ACC112 (cell line): ENCODE measurements around the gene SF3B1.
A peak's percentile ranks its signal among the peaks of the same experiment; 100 is the strongest.
"Not testable (repeated sequence)": the region's sequence is repeated elsewhere in the genome, so short reads cannot be mapped to it uniquely, and the experiment has no call there.

Source experiments
- H2AFZ ChIP-seq: fragments of 200-600 bp; sonication (generic); one replicate; pipeline ENCODE4 v1.6.0; 2017; ENCODE audit warnings: antibody characterized with exemption, low read length; ENCODE audit not compliant: unreplicated experiment
- H3K27ac ChIP-seq: fragments of 200-600 bp; sonication (generic); 2 replicates; pipeline ENCODE4 v1.5.1; 2014; ENCODE audit warnings: low read depth, mild to moderate bottlenecking, antibody characterized with exemption, low read length, moderate library complexity
- H3K27me3 ChIP-seq: fragments of 200-600 bp; sonication (generic); 2 replicates; pipeline ENCODE4 v1.6.1; 2014; ENCODE audit warnings: mild to moderate bottlenecking, antibody characterized with exemption, low read length, moderate library complexity, mixed read lengths; ENCODE audit not compliant: insufficient read depth
- H3K36me3 ChIP-seq: fragments of 200-600 bp; sonication (generic); 2 replicates; pipeline ENCODE4 v1.6.1; 2016; ENCODE audit warnings: mild to moderate bottlenecking, antibody characterized with exemption, low read length, moderate library complexity, mixed read lengths; ENCODE audit not compliant: insufficient read depth
- H3K4me1 ChIP-seq: fragments of 200-600 bp; sonication (generic); one replicate; pipeline ENCODE4 v1.6.1; 2016; ENCODE audit warnings: low read length, mixed read lengths; ENCODE audit not compliant: insufficient read depth, unreplicated experiment, control insufficient read depth
- H3K4me3 ChIP-seq: fragments of 200-600 bp; sonication (generic); 2 replicates; pipeline ENCODE4 v1.5.1; 2014; ENCODE audit warnings: mild to moderate bottlenecking, low read depth, low read length
- H3K79me2 ChIP-seq: fragments of 200-600 bp; sonication (generic); one replicate; pipeline ENCODE4 v1.6.0; 2016; ENCODE audit warnings: low read length; ENCODE audit not compliant: control insufficient read depth, unreplicated experiment, insufficient read depth

The SF3B1 gene

GRCh38 chr2:197433780-197434438, 919 bp downstream of the SF3B1 start:
- no peaks in the 10 kb centered on the region for H3K27me3 ChIP-seq
- peaks cover 63% of the 10 kb centered on the region for H3K79me2 ChIP-seq
- H2AFZ ChIP-seq: peak overlapping the region; percentile 95
- H3K4me1 ChIP-seq: peaks cover 26% of the 10 kb centered on the region
- H3K36me3 ChIP-seq: no peaks in the 10 kb centered on the region
- H3K27ac ChIP-seq: peak overlapping the region; percentile 80; the same call in 1 of the 2 replicates
- H3K4me3 ChIP-seq: peak overlapping the region; percentile 92

GRCh38 chr2:197432527-197432926, 2.3 kb downstream of the SF3B1 start:
- H3K36me3 ChIP-seq, H3K27ac ChIP-seq, H3K27me3 ChIP-seq, H2AFZ ChIP-seq: not testable (repeated sequence)
- Histone ChIP-seq H3K4me1 (peaks cover 26% of the 10 kb centered on the region), H3K4me3 (peak overlapping the region; percentile 92), H3K79me2 (peaks cover 77% of the 10 kb centered on the region)

- H3K27ac ChIP-seq: no peak overlapping the region
- peaks cover 84% of the 10 kb centered on the region for H3K79me2 ChIP-seq
- H3K4me1 ChIP-seq: peaks cover 31% of the 10 kb centered on the region
- no peak overlapping the region for H2AFZ ChIP-seq
- H3K27me3 ChIP-seq: no peaks in the 10 kb centered on the region
- no peaks in the 10 kb centered on the region for H3K36me3 ChIP-seq
- peak overlapping the region; percentile 43 for H3K4me3 ChIP-seq
Measured at GRCh38 chr2:197431858-197432257, 3.0 kb downstream of the SF3B1 start.

DNA sequence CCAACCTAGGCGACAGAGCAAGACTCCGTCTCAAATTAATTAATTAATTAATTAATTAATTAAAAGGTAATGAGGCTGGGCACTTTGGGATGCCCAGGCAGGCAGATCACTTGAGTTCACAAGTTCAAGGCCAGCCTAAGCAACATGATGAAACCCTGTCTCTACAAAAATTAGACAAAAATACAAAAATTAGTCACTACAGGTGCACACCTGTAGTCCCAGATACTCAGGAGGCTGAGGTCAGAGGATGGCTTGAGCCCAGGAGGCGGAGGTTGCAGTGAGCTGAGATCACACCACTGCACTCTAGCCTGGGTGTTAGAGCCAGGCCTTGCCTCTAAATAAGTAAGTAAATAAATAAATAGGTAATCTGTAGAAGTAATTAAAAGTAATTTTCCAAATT, 6.8 kb downstream of the SF3B1 start:
- Histone ChIP-seq H3K36me3 (no peaks in the 10 kb centered on the region), H3K4me1 (peaks cover 28% of the 10 kb centered on the region), H3K27ac (no peak overlapping the region), H3K4me3 (no peak overlapping the region), H3K79me2 (peaks cover 99% of the 10 kb centered on the region), H3K27me3 (no peaks in the 10 kb centered on the region), H2AFZ (no peak overlapping the region)

DNA sequence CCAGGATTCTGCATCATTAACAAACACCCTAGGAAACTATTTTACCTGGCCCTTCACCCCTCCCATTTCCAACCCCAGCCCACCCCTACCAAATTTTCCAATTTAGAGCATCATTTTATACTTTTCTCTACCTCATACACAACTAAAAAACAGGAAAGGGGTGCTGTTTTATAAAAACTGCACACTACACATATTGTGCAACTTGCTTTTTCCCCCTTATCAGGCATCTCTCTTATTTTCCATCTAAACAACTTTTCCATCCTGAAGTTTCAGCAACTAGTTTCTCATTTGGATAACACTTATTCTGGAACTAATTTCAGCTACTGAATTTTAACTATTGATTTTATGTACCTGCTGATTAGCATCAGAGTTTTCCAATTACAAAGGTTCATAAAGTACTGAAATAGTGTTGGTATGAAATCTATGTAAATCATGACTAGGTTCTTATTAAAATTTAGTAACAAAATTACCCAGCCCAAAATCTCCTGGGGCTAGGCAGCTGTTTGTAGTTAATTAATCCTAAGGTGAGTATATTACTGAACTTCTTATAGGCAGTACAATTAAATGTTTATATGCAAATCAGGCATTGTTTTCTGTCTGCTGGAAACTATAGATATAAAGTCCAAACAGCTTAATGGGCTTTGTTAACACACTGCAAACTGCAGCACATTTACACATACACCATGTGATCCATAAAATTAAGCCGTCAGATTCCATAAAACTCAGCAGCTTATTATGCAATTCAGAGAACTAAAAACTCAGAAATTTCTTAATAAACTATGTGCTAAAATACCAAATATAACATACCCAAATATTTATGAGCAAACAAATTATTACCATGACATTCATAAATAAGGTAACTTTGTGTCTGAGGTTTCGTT, 7.9 kb downstream of the SF3B1 start:
- H3K27me3 ChIP-seq: no peaks in the 10 kb centered on the region
- H3K79me2 ChIP-seq: peaks cover 98% of the 10 kb centered on the region
- H3K4me1 ChIP-seq: peaks cover 20% of the 10 kb centered on the region
- no peak overlapping the region for H2AFZ ChIP-seq
- H3K4me3 ChIP-seq: no peak overlapping the region
- no peaks in the 10 kb centered on the region for H3K36me3 ChIP-seq
- H3K27ac ChIP-seq: no peak overlapping the region

- Histone ChIP-seq H3K36me3 (no peaks in the 10 kb centered on the region), H3K4me1 (peaks cover 12% of the 10 kb centered on the region), H3K27ac (no peak overlapping the region), H3K79me2 (peaks cover 90% of the 10 kb centered on the region), H2AFZ (no peak overlapping the region), H3K27me3 (no peaks in the 10 kb centered on the region), H3K4me3 (no peak overlapping the region)
Measured at GRCh38 chr2:197425550-197425949, 9.3 kb downstream of the SF3B1 start.

DNA sequence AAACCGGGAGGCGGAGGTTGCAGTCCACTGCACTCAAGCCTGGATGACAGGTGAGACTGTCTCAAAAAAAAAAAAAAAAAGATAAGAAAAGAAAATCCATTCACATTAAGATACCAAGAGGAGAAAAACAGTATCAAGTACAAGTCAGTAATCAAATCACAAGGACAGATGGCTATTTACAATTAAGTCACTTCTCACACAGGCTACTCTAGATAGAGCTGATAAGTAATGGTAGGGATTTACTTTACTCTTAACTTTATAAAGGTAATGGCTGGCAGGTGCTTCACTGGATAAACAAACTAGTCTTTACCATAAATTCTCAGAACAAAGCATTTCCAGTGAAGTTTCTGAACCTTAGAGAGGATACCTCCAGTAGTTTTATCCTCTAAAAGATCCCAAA, 11.5 kb downstream of the SF3B1 start:
- H3K36me3 ChIP-seq: peaks cover 16% of the 10 kb centered on the region
- no peak overlapping the region for H3K27ac ChIP-seq
- no peak overlapping the region for H3K4me3 ChIP-seq
- H3K79me2 ChIP-seq: peaks cover 75% of the 10 kb centered on the region
- no peak overlapping the region for H2AFZ ChIP-seq
- H3K4me1 ChIP-seq: peaks cover 12% of the 10 kb centered on the region
- H3K27me3 ChIP-seq: no peaks in the 10 kb centered on the region

- H3K36me3 ChIP-seq: peaks cover 42% of the 10 kb centered on the region
- H3K27ac ChIP-seq: no peak overlapping the region
- H3K4me1 ChIP-seq: peaks cover 4% of the 10 kb centered on the region
- H2AFZ ChIP-seq: no peak overlapping the region
- H3K79me2 ChIP-seq: peaks cover 49% of the 10 kb centered on the region
- H3K4me3 ChIP-seq: no peak overlapping the region
- H3K27me3 ChIP-seq: no peaks in the 10 kb centered on the region
Measured at GRCh38 chr2:197419438-197419837, 15.4 kb downstream of the SF3B1 start.

DNA sequence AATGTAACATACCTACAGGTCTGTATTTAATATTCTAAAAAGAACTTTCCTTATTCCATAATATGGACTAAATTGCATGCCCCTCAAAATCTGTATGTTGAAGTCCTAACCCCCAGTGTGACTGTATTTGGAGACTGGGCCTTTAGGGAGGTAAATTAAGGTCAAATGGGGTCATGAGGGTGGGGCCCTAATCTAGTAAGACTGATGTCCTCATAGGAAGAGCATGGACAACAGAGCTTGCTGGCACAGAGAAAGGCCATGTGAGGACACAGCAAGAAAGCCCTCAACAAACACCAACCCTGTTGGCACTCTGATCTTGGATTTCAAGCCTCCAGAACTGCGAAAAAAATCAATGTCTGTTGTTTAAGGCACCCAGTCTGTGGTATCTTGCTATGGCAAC, 18.6 kb downstream of the SF3B1 start:
- H3K4me3 ChIP-seq: no peak overlapping the region
- H3K27ac ChIP-seq: no peak overlapping the region
- H3K36me3 ChIP-seq: peaks cover 48% of the 10 kb centered on the region
- no peaks in the 10 kb centered on the region for H3K4me1 ChIP-seq
- no peak overlapping the region for H2AFZ ChIP-seq
- H3K79me2 ChIP-seq: peaks cover 28% of the 10 kb centered on the region
- no peaks in the 10 kb centered on the region for H3K27me3 ChIP-seq

- Histone ChIP-seq H3K27me3 (no peaks in the 10 kb centered on the region), H3K27ac (no peak overlapping the region), H3K4me3 (no peak overlapping the region), H3K4me1 (no peaks in the 10 kb centered on the region), H3K36me3 (peaks cover 55% of the 10 kb centered on the region), H3K79me2 (peaks cover 32% of the 10 kb centered on the region), H2AFZ (no peak overlapping the region)
Measured at GRCh38 chr2:197414515-197414914, 20.3 kb downstream of the SF3B1 start.

DNA sequence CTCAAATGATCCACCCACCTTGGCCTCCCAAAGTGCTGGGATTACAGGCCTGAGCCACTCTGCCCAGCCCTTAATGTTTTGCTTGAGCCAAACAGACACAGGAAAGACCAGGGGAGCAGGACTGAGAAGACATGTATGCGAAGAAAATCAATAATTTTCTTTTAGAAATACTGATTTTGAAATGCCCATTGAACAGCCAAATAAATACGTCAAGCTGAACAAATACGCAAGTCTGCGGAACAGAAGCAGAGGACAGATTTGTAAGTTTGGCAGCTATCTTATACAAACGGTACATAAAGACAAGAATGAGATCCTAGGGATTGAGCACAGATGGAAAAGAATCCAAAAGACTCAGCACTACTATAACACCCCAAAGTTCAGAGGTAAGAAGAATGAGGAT, 20.8 kb downstream of the SF3B1 start:
- Histone ChIP-seq H3K4me3 (no peak overlapping the region), H2AFZ (no peak overlapping the region), H3K36me3 (peaks cover 52% of the 10 kb centered on the region), H3K27ac (no peak overlapping the region), H3K79me2 (peaks cover 28% of the 10 kb centered on the region), H3K4me1 (no peaks in the 10 kb centered on the region), H3K27me3 (no peaks in the 10 kb centered on the region)
